ENCODE data around the gene FCHO2.

The FCHO2 gene

GRCh38 chr5:73114044-73114688, 158.3 kb downstream of the FCHO2 start:
- DNase-seq (ENCODE audit: low read depth): no peak

GRCh38 chr5:73115399-73116051, 159.7 kb downstream of the FCHO2 start:
- DNase-seq (ENCODE audit: low read depth): no peak

GRCh38 chr5:73116506-73116905, 160.7 kb downstream of the FCHO2 start:
- DNase-seq (ENCODE audit: low read depth): no peak

- DNase-seq (ENCODE audit: low read depth): no peak
These were observed 161.4 kb downstream of the FCHO2 start for GRCh38 chr5:73117088-73117740.

GRCh38 chr5:73118391-73118973, 162.6 kb downstream of the FCHO2 start:
- no peak for DNase-seq (ENCODE audit: low read depth)

DNA sequence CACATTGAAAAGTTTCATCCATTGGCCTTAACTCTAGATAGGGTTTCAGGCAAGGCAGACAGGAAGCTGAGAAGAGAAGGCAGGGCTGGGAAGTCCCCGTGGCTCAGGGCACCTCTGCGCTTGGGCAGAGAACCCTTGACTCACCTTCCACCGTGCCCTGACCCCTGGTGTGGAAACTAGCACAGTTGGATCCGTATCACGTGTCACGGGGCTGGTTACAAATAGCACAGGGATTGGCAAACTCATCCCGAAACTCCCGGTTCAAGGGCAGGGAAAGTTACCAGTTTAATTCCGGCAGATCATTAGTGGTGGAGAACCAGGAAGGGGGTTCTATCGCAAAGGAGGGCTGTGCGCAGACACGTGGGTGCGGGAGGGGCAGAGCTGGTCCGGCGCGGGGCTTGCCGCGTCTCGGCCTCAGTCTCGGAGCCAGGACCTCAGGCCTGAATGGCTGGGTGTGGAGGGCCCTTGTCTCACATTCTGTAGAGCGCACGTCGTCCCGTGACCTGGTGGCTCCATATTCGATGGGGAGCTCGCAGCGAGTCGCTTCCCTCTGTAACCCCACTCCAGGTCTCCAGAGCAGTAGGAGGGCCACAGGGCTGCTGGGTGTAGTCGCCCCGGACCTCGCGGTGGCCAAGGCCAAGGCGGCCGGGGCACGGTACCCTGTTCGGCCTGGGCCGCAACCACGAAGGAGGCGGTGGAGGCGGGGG, 163.8 kb downstream of the FCHO2 start:
- DNase-seq (ENCODE audit: low read depth): no peak

DNA sequence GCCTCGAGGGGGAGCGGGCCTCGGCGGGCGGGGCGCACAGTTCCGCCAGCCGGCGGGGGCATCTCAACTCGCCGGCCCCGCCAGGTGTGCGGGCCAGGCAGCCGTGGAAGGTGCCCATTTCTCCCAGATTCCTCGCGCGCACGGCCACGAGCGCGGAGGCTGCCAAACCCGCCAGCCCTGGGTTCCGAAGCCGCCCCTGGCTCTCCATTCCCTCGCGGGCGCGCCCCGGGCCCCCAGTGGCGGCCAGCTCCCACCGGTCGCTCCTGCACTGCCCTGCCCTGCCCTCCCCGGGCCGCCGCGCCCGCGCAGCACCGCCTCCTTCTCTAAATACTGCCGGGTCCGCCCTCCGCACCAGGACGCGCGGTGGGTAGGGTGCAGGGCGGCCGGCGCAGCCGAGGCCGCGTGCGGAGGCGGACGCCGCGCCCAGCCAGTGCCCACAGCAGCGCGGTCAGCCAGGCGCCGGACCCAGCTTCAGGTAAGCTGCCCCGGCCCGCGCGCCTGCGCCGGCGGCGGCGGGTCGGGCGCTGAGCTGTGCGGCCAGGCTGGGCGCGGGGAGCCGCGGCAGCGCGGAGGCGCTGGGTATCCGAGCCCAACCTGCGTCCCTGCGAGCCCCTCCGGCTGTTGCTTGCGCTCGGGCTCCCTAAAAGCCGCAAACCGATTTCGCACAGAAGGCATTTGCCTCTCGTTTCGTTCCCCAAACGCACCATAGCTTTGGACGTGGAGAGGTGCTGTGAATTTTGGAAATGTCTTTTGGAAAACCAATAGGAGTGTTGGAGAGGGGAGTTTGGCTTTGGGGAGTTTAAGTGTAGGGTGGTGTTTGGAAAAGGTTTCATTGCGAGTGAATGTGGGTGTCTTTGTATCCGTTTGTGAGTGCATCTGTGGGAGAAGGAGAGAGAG, 164.6 kb downstream of the FCHO2 start, which contains the start of gene TMEM171:
TSS of gene TMEM171 (plus strand) at position 354 of the 897 bp plus-strand sequence. CDS start 2,799 bp downstream, outside the sequence.
- DNase-seq (ENCODE audit: low read depth): no peak

DNA sequence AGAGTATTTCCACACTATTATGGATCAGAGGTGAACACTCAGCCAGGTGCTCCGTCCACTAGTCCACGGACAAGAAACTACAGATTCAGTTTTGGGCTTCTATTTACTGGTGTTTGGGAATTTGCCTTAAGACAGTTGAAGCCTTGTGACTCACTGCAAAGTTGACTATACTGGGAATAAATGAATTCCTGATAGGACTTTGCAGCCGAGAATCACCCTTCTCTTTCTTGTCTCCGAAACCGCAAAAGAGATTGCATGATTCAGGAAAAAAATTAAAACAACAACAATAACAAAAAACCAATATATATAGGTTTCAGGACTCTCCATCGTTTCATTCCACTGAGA, 165.2 kb downstream of the FCHO2 start:
- DNase-seq (ENCODE audit: low read depth): no peak

DNA sequence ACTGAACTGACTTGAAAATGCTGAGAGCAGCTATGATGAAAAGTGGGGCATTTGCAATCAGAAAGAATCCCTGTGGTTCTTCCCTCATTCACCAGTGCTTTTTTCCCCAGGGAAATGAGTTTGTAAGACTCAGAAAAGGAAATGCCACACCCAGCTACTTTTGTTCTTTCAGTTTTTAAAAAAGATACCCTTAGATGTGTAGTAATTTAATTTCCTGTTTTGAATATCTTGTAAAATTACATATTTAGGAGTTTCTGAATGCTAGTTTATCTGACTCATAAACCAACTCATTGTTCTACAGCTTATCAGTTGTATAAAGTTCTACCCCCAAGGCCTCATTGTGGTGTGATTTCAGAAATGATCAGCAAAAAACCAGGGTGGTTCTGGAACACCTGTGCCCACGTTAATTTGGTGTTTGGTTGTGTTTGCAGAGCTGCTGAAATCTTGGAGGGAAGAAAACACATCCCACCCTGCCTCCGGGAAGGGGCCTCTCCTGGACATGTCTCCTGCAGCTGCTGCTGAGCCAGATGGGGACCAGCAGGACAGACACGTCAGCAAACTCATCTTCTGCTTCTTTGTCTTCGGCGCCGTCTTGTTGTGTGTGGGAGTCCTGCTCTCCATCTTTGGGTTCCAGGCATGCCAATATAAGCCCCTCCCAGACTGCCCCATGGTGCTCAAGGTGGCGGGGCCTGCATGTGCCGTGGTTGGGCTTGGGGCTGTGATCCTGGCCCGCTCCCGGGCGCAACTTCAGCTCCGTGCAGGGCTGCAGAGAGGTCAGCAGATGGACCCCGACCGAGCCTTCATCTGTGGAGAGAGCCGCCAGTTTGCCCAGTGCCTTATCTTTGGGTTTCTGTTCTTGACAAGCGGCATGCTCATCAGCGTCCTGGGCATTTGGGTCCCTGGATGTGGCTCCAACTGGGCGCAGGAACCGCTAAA, 167.3 kb downstream of the FCHO2 start:
- no peak for DNase-seq (ENCODE audit: low read depth)

DNA sequence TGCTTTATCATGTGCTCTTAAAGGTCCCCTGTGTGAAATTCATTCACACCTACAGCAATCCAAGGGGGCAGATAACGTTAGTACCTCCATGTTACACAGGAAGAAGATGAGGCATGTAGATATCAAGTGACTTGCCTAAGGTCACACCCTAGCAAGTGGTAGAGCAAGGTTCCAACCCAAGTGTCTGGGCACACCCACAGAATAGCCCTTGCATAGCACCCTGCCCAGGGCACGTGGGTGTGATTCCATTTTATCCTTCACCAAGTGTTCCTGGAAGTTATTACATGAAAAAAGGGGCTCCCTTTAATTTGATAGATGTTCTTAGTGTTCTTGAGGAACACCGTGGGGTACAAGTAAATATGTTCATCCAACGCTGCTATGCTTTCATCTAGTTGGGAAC, 169.4 kb downstream of the FCHO2 start:
- no peak for DNase-seq (ENCODE audit: low read depth)

- DNase-seq (ENCODE audit: low read depth): no peak
These were observed 170.5 kb downstream of the FCHO2 start for GRCh38 chr5:73126381-73126780.

- no peak for DNase-seq (ENCODE audit: low read depth)
These were observed 171.1 kb downstream of the FCHO2 start for GRCh38 chr5:73126957-73127356.

GRCh38 chr5:73129143-73129542, 173.3 kb downstream of the FCHO2 start:
- DNase-seq (ENCODE audit: low read depth): no peak

DNA sequence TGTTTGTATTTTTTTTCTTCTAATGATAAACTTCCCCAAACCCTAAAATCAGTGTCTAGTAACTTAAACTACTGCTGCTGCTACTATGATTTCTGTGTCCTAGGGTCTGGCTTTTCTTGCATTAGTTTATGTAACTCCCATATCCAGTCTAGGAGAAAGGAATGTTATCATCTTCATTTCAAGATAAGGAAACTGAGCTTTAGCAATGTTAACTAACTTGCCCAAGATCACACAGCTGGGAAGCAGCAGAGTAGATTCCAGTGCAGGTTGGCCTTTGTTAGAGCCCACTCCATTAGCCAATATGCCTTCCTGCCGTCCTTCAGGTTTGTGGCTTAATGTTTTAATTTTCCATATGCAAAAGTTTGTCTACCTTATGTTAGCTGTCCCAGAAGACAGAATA, 175.0 kb downstream of the FCHO2 start:
- DNase-seq (ENCODE audit: low read depth): no peak

DNA sequence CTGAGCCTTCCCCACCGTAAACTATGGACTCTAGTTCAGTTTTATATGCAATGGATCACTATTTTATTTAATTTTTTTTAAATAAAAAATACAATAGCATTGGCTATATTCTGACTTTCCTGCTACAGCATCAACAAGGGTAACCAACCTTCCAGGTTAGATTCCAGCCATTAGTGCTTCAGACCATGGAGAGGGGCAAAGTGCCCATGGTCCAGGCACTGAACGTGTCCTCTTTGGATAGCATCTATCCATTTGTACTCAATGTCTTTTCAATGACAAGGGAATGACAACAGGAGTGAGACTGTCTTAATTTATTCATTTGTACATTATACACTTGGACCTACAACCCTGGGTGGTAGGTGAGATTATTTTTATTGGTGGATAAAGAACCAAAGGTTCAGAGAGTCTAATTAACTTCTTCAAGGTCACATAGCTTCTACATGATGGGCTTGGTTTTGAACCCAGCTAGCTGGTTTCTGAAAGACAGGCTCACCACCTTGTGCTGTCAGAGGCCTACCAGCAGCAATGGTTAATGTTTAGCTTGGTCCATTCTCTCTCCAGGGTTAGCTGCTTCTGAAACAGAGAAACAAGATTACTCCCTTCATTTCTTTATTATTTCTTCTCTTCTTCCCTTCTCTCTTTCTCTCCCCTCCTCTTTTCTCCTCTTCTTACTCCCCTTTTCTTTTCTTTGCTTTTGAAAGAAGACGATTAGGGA, 176.0 kb downstream of the FCHO2 start:
- no peak for DNase-seq (ENCODE audit: low read depth)

GRCh38 chr5:73132759-73133158, 176.9 kb downstream of the FCHO2 start:
- DNase-seq (ENCODE audit: low read depth): no peak

GRCh38 chr5:73135021-73135420, 179.2 kb downstream of the FCHO2 start:
- no peak for DNase-seq (ENCODE audit: low read depth)

DNA sequence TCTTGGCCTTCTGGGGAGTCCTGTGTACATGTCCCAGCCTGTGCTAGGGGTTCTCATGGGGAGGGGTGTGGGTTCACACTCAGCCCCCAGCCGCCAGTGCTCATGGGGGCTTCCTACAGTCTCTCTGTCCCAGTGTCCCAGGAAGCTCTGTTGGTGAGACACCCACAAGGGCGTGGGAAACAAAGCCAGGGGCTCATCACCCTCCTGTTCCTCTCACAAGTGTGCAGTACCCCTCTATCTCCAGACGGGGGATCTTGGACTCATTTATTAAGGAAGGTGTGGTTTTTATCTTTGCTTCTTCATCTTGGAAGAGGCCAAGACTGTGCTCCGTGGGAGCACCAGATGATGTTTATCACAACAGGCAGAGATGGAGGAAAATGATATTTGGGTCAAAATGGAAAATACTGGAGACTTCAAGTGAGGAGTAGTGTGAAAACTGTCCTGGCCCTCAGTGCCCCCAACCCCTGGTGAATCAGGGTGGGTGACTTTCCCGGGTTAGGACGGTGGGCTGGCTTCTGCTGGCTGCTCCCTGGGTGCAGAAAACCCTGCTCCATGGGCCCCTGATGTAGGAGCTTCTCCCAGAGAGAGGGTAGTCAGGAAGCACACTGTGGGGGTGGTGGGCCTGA, 179.7 kb downstream of the FCHO2 start:
- DNase-seq (ENCODE audit: low read depth): no peak

GRCh38 chr5:73136055-73136562, 180.3 kb downstream of the FCHO2 start:
- DNase-seq (ENCODE audit: low read depth): no peak

Data from stimulated activated CD8-positive, alpha-beta memory T cell treated with anti-CD3 and anti-CD28 coated beads, Interleukin-4, amount 100 ng/mL, for 24 hours (primary cell).